Measurements from ENCODE around the gene MAGI1. TPM values are rescaled to one million over a fixed set of nuclear protein-coding genes. Genes with fewer than 3 reads are reported as not detected.

The MAGI1 gene
- total and polyA plus RNA-seq, 2 donors (not counting 1 experiment from before 2014, with no cell fraction given), result 15.7 to 23.7 TPM

- H3K4me3 ChIP-seq (replicated peaks in 1 of 4; ENCODE audit: control extremely low read depth in 1 of 4, insufficient read depth in 1 of 4, low read depth in 3 of 4, low read length in 4 of 4), result no peak overlapping the region
- no peaks in the 10 kb centered on the region for H3K36me3 ChIP-seq (ENCODE audit: control insufficient read depth, insufficient read depth, low read length)
- H2AFZ ChIP-seq (ENCODE audit: low read length), result no peak overlapping the region
- H3K79me2 ChIP-seq (ENCODE audit: control insufficient read depth, insufficient read depth, low read length), result no peaks in the 10 kb centered on the region
- H3K27ac ChIP-seq (ENCODE audit: insufficient read depth, low read length), result no peak overlapping the region
- no peak overlapping the region for H3K4me2 ChIP-seq (ENCODE audit: extremely low read depth, insufficient read depth, low read length)
- H3K4me1 ChIP-seq (ENCODE audit: control insufficient read depth, extremely low read depth, insufficient read depth, low read length), result no peaks in the 10 kb centered on the region
- no peak overlapping the region for H3K9ac ChIP-seq (ENCODE audit: insufficient read depth, low read length)
- TF ChIP-seq EZH2 (IDR thresholded peaks at IDR 0.05; ENCODE audit: low read length, missing control alignments) (no peak), CTCF (conservative IDR thresholded peaks at IDR 0.05 in 1 of 2, IDR thresholded peaks at IDR 0.05 in 1 of 2; ENCODE audit: low read depth in 1 of 2, low read length in 2 of 2) (no peak)
- H3K27me3 ChIP-seq (ENCODE audit: control insufficient read depth, insufficient read depth, low read length), result no peaks in the 10 kb centered on the region
- H3K9me3 ChIP-seq (ENCODE audit: control insufficient read depth, insufficient read depth, low read depth, low read length), result no peaks in the 10 kb centered on the region
- DNase-seq (ENCODE audit: low read depth in 2 of 2), result no peak
- H4K20me1 ChIP-seq (ENCODE audit: control insufficient read depth, extremely low read depth, insufficient read depth, low read length), result no peaks in the 10 kb centered on the region
Measured at GRCh38 chr3:65875393-65876027, 163.2 kb downstream of the MAGI1 start.

- H3K9ac ChIP-seq (ENCODE audit: insufficient read depth, low read length), result no peak overlapping the region
- H3K4me2 ChIP-seq (ENCODE audit: extremely low read depth, insufficient read depth, low read length), result no peak overlapping the region
- H2AFZ ChIP-seq (ENCODE audit: low read length), result no peak overlapping the region
- no peak for DNase-seq (ENCODE audit: low read depth in 2 of 2)
- no peak overlapping the region for H3K4me3 ChIP-seq (replicated peaks in 1 of 4; ENCODE audit: control extremely low read depth in 1 of 4, insufficient read depth in 1 of 4, low read depth in 3 of 4, low read length in 4 of 4)
- H3K9me3 ChIP-seq (ENCODE audit: control insufficient read depth, insufficient read depth, low read depth, low read length), result no peaks in the 10 kb centered on the region
- H3K27me3 ChIP-seq (ENCODE audit: control insufficient read depth, insufficient read depth, low read length), result no peaks in the 10 kb centered on the region
- H3K4me1 ChIP-seq (ENCODE audit: control insufficient read depth, extremely low read depth, insufficient read depth, low read length), result no peaks in the 10 kb centered on the region
- TF ChIP-seq EZH2 (IDR thresholded peaks at IDR 0.05; ENCODE audit: low read length, missing control alignments) (no peak), CTCF (conservative IDR thresholded peaks at IDR 0.05 in 1 of 2, IDR thresholded peaks at IDR 0.05 in 1 of 2; ENCODE audit: low read depth in 1 of 2, low read length in 2 of 2) (no peak)
- H4K20me1 ChIP-seq (ENCODE audit: control insufficient read depth, extremely low read depth, insufficient read depth, low read length), result no peaks in the 10 kb centered on the region
- no peaks in the 10 kb centered on the region for H3K36me3 ChIP-seq (ENCODE audit: control insufficient read depth, insufficient read depth, low read length)
- H3K27ac ChIP-seq (ENCODE audit: insufficient read depth, low read length), result no peak overlapping the region
- no peaks in the 10 kb centered on the region for H3K79me2 ChIP-seq (ENCODE audit: control insufficient read depth, insufficient read depth, low read length)
Measured at GRCh38 chr3:65873869-65874268, 164.8 kb downstream of the MAGI1 start.

GRCh38 chr3:65873028-65873427 lies 165.7 kb downstream of the MAGI1 start:
- Histone ChIP-seq H3K4me3 (replicated peaks in 1 of 4; ENCODE audit: control extremely low read depth in 1 of 4, insufficient read depth in 1 of 4, low read depth in 3 of 4, low read length in 4 of 4) (no peak overlapping the region), H4K20me1 (ENCODE audit: control insufficient read depth, extremely low read depth, insufficient read depth, low read length) (no peaks in the 10 kb centered on the region), H3K9ac (ENCODE audit: insufficient read depth, low read length) (no peak overlapping the region), H2AFZ (ENCODE audit: low read length) (no peak overlapping the region), H3K4me1 (ENCODE audit: control insufficient read depth, extremely low read depth, insufficient read depth, low read length) (no peaks in the 10 kb centered on the region), H3K36me3 (ENCODE audit: control insufficient read depth, insufficient read depth, low read length) (no peaks in the 10 kb centered on the region), H3K79me2 (ENCODE audit: control insufficient read depth, insufficient read depth, low read length) (no peaks in the 10 kb centered on the region), H3K9me3 (ENCODE audit: control insufficient read depth, insufficient read depth, low read depth, low read length) (no peaks in the 10 kb centered on the region), H3K27ac (ENCODE audit: insufficient read depth, low read length) (no peak overlapping the region), H3K27me3 (ENCODE audit: control insufficient read depth, insufficient read depth, low read length) (no peaks in the 10 kb centered on the region), H3K4me2 (ENCODE audit: extremely low read depth, insufficient read depth, low read length) (no peak overlapping the region)
- TF ChIP-seq CTCF (conservative IDR thresholded peaks at IDR 0.05 in 1 of 2, IDR thresholded peaks at IDR 0.05 in 1 of 2; ENCODE audit: low read depth in 1 of 2, low read length in 2 of 2) (no peak), EZH2 (IDR thresholded peaks at IDR 0.05; ENCODE audit: low read length, missing control alignments) (no peak)
- DNase-seq (ENCODE audit: low read depth in 2 of 2), result no peak
